ENCODE results near the gene TC2N.

DNA sequence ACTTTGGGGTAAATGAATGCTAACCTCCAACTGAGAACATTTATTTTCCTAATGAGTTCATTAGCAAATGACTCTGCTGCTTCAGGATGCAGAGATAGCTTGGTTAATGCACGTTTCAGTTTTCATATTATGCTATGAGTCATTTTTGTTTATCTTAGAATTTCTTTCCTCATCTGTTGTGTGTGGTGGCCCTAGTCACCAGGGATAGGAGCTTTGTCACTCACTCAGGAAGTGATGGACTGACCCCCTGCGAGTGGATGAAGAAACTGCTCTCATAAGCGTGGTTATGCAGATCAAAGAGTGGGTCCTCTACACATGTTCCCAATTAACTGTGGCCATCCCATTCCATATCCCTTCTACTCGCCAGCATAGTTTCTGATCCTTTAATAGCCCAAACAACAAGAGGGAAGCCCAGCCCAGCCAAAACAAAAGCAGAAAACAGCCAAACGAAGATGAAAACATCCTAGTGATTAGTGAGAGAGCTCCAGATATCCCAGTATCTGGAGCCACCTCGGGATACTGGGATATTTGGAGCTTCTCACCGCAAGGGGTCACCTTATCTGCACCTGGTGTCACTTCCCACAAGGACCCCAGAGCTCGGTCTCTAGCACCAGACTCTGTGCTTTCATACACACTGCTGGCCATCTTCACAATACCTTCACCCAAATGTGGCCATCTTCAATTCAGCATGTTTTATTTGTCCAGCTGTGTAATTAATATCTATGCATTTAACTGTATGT, 8.6 kb downstream of the TC2N start:
- TF ChIP-seq, protein P1, sequence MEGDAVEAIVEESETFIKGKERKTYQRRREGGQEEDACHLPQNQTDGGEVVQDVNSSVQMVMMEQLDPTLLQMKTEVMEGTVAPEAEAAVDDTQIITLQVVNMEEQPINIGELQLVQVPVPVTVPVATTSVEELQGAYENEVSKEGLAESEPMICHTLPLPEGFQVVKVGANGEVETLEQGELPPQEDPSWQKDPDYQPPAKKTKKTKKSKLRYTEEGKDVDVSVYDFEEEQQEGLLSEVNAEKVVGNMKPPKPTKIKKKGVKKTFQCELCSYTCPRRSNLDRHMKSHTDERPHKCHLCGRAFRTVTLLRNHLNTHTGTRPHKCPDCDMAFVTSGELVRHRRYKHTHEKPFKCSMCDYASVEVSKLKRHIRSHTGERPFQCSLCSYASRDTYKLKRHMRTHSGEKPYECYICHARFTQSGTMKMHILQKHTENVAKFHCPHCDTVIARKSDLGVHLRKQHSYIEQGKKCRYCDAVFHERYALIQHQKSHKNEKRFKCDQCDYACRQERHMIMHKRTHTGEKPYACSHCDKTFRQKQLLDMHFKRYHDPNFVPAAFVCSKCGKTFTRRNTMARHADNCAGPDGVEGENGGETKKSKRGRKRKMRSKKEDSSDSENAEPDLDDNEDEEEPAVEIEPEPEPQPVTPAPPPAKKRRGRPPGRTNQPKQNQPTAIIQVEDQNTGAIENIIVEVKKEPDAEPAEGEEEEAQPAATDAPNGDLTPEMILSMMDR (IDR thresholded peaks at IDR 0.05; ENCODE audit: poor library complexity) = no peak
- no peak for TF ChIP-seq EZH2 (IDR thresholded peaks at IDR 0.05; ENCODE audit: borderline replicate concordance)
